GM20431 (cell line): ENCODE data around the gene UBXN2A.
"Not testable (repeated sequence)": the region's sequence is repeated elsewhere in the genome, so short reads cannot be mapped to it uniquely, and the experiment has no call there.

ENCODE experiments used
- in situ Hi-C: fragments of 300-500 bp; cut with MseI, MboI; formaldehyde crosslinking; loops from one replicate; pipeline ENCODE4 v1.15.0; 2020; ENCODE audit warnings: low sequenced_read_pairs; ENCODE audit not compliant: unreplicated experiment

Gene UBXN2A

DNA sequence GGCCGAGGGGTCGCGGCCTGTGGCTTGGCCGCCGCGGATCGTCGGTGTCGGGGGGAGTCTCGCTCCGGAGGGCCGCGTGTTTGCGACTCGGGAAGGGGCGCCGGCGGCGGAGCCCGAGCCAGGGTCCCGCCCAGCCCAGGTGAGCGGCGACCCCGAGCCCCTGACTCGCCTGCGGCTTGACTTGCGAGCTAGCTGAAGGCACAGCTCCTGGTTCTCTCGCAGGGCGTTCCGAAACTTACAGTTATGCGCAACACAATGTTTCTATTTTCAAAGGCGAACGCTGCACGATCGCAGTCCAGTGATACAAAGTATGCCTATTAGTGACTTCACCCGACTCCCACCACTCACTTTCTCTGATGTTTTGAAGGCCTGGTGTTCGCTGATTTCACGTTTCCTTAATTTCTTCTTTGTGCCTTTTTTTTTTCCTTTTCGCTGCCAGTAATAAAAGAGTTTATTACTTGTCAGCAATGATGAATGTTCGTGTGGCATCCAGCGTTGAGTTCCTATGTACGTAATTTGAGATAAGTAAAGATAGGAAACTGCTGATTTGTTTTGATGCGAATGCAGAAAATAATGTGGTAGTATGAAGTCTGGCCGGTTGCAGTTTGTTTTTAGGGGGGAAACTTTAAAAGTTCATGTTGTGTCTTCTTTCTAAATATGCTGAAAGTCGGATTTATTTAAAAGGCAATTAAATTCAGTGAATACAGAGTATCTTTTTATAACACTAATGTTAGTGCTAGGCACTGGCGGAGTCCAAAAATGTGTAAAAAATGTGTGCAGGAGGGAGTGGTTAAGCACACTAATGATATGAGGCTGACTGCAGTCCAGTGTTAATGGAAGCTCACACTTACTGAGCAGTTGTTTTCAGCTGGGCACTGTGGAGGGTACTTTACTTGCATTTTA lies 706 bp downstream of the UBXN2A start:
- in situ Hi-C loops: no loop called here

- in situ Hi-C loops: no loop called here
Observed at GRCh38 chr2:23941644-23942043, 1.4 kb downstream of the UBXN2A start.

DNA sequence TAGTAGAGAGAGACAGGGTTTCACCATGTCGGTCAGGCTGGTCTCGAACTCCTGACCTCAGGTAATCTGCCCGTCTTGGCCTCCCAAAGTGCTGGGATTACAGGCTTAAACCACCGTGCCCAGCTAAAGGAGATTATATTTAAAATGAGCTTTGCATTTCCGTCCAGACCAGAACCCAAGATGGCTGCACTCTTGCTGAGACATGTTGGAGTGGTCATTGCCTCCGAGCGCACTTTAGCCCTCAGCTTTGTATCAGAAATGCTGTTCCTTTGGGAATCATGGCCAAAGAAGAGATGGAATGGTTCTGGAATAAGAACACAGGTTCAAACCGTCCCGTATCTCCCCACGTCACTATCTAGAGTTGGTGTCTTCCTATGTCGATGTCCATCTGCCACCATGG lies 3.4 kb downstream of the UBXN2A start:
- in situ Hi-C loops: no loop called here

GRCh38 chr2:23944527-23944926 lies 4.3 kb downstream of the UBXN2A start:
- in situ Hi-C loops: no loop called here

DNA sequence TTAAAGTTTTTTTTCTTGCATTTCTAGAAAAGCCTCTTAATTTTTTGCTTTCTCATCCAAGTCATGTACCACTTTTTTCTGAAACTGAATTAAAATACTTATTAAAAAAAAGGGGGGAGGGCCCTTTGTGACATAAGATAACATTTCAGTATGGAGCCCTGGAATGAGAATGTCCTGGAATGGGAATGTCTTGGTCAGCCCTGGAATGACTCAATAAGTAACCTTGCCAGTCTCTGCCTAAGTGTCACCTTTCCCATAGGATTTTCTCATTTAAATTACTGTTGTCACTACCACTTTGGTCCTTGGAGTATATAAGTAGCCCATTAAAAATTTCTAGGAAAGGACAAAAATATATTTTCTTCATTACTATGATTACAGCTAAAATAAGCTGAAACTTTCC lies 4.7 kb downstream of the UBXN2A start:
- in situ Hi-C loops: no loop called here

DNA sequence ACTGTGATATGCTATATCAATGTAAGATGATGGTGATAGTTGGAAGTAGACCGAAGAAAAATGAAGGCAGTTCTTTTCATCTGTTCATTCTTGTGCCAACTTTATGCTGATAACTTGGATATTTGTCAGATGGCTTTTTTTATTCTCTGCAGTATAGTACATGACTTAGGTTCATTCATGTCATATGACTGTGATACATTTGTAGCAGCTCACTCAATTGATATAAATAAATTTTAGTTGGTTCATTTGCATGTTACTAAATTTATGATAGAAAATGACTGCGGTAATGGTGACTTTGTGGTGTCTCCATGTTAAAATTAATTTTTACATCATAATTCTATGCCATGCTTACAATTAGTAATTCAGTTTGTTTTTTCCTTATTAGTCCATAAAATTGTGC lies 7.1 kb downstream of the UBXN2A start:
- in situ Hi-C loops: no loop called here

DNA sequence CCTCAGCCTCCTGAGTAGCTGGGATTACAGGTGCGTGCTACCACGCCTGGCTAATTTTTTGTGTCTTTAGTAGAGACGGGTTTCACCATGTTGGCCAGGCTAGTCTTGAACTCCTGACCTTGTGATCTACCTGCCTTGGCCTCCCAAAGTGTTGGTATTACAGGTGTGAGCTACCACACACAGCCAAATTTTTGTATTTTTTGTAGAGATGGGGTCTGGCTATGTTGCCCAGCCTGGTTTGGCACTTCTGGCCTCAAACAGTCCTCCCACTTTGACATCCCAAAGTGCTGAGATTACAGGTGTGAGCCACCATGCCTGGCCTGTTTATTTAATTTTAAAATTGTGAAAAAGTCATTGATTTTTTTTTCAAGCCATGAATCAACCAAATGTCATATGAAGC lies 12.3 kb downstream of the UBXN2A start:
- in situ Hi-C loops: not testable (repeated sequence)

- in situ Hi-C loops: no loop called here
Observed at GRCh38 chr2:23953625-23954024, 13.4 kb downstream of the UBXN2A start.

DNA sequence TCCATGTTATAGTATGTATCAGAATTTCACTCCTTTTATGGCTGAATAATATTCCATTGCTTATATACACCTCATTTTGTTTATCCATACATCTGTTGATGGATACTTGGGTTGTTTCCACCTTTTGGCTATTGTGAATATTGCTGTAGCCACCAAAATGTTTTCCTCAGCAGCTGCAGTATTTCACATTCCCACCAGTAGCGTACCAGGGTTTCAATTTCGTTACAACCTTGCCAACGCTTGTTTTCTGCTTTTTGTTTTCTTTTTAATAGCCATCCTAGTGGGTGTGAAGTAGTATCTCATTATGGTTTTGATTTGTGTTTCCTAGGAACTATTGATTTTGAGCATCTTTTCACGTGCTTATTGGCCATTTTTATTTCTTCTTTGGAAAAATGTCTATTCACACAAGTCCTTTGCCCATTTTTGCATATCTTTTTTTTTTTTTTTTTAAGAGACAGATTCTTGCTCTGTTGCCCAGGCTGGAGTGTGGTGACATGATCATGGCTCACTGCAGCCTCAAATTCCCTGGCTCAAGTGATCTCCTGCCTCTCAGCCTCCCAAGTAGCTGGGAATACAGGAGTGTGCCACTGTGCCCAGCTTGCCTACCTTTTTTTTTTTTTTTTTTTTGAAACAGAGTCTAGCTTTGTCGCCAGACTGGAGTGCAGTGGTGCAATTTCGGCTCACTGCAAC lies 14.2 kb downstream of the UBXN2A start:
- in situ Hi-C loops: no loop called here

- in situ Hi-C loops: no loop called here
Observed at GRCh38 chr2:23967846-23968245, 27.6 kb downstream of the UBXN2A start.

DNA sequence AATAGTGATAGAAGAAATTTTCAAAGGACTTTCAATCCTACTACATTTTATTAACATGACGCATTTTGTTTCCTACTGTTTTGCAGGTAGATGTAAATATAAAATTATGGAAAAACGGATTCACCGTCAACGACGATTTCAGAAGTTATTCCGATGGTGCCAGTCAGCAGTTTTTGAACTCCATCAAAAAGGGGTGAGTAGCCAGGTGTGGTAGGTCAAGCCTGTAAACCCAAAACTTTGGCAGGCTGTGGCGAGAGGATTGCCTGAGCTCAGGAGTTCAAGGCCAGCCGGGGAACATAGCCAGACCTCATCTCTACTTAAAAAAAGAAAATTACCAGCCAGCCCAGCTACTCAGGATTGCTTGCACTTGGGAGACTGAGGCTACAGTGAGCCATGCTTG lies 36.6 kb downstream of the UBXN2A start:
- in situ Hi-C loops: no loop called here

DNA sequence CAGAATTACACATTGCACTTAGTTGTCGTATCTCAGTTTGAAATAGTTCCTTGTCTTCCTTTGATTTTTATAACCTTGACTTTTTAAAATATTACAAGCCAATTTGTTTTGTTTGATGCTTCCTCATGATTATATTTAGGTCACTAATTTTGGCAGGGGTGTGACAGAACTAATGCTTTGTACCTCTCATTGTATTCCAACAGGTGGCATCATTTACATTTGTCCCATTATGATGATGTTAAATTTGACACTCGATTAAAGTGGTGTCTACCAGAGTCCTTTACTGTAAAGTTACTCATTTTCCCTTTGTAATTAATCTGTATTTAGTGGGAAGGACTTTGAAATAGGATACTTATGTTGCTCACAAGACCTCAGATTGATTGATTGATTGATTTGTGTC lies 48.1 kb downstream of the UBXN2A start:
- in situ Hi-C loops: no loop called here

- in situ Hi-C loops: no loop called here
Observed at GRCh38 chr2:23992931-23993330, 52.7 kb downstream of the UBXN2A start.

GRCh38 chr2:23993736-23994269 lies 53.5 kb downstream of the UBXN2A start:
- in situ Hi-C loops: no loop called here

GRCh38 chr2:23994567-23994966 lies 54.3 kb downstream of the UBXN2A start:
- in situ Hi-C loops: no loop called here

DNA sequence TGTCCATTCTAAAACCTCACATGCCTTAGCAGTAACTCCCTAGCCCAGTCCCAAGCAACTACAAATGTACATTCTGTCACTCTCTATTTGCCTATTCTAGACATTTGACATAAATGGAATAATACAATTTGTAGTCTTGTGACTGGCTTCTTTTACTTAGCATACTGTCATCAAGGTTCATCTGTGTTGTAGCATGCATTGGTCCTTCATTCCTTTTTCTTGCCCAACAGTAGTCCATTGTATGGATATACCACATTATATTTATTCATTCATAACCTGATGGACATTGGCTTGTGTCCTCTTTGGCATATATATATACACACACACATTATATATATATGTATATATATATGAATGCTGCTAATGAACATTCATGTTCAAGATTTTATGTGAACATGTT lies 67.4 kb downstream of the UBXN2A start:
- in situ Hi-C loops: no loop called here

- in situ Hi-C loops: no loop called here
Observed at GRCh38 chr2:24008672-24009366, 68.6 kb downstream of the UBXN2A start.

GRCh38 chr2:24009367-24009679 lies 69.1 kb downstream of the UBXN2A start:
- in situ Hi-C loops: no loop called here

DNA sequence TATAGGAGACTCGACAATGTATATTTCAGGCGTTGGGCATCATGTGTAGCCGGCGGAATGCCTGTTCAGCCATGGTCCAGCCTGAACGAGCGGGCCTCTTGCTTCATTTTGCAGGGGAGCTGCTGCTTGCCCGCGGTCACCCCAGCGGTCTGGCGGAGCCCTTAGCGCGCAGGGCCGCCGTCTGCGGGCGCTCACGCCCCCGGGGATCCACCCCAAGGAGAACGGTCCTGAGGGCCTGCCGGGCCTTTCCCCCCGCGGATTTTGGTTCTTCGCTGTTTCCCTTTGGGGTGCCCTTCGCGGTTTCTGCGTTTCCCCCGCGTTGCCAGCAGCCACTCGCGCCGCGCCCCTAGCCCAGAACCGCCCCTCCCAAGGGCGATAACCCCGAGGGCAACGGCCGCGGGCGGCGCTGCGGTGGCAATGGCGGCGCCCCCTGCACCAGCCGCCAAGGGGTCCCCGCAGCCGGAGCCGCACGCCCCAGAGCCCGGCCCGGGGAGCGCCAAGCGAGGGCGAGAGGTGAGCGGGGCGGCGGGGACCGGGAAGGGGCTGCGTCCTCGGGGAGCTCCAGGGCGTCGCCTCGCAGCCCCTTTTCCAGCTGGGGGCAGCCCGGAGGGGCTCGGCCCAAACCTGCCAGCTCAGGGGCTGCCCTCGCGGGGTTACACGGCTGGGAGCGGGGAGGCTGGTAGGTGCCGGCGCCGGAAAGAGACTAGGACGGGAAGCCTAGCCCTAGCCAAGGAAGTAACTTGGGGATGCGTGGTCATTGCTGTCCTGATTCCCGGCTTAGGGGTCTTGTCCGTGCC lies 69.6 kb downstream of the UBXN2A start, which contains the start of gene MFSD2B:
MFSD2B (plus strand) TSS at position 406 of the 797 bp plus-strand sequence; CDS start at position 418, 12 bp downstream.
- in situ Hi-C loops: no loop called here
